ENCODE results near the gene CRCP. TPM values are rescaled to one million over a fixed set of nuclear protein-coding genes. Genes with fewer than 3 reads are reported as not detected.

The CRCP gene
- total and polyA plus RNA-seq, 2 of the 13 experiments (the other 11 are each of a cell fraction or from before 2014, with no cell fraction given), result 22.7 to 31.0 TPM

DNA sequence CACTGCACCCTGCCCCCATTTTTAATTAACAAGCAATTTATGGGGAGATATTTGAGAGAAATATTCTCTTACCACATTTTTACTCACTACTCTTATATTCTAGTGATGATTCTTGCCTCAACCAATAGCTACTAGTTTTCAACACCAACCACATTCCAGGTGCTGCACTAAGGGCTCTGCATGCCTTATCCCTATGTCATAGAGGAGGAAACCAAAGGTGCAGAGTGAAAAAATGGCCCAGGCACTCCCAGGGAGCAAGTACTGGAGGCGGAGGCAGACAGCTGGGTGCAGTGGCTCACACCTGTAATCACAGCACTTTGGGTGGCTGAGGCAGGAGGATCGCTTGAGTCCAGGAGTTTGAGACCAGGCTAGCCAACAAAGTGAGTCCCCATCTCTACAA lies 55.0 kb downstream of the CRCP start:
- Histone ChIP-seq H4K20me1 (ENCODE audit: insufficient read depth, low read length) (no peaks in the 10 kb centered on the region), H3K9me3 (ENCODE audit: low read length) (no peaks in the 10 kb centered on the region), H2AFZ (ENCODE audit: low read length) (no peak overlapping the region), H3K79me2 (ENCODE audit: insufficient read depth, low read length) (no peaks in the 10 kb centered on the region), H3K4me1 (ENCODE audit: insufficient read depth, low read length) (peaks cover 26% of the 10 kb centered on the region), H3K27me3 (ENCODE audit: control insufficient read depth in 1 of 2, insufficient read depth in 2 of 2, low read length in 2 of 2) (no peaks in the 10 kb centered on the region), H3K9ac (ENCODE audit: insufficient read depth, low read depth, low read length) (no peak overlapping the region), H3K27ac (ENCODE audit: extremely low read length, insufficient read depth, low read length) (no peak overlapping the region), H3K4me2 (ENCODE audit: low read depth, low read length) (peak overlapping the region; percentile 99), H3K36me3 (replicated peaks in 1 of 2; ENCODE audit: control insufficient read depth in 1 of 2, insufficient read depth in 2 of 2, low read length in 2 of 2) (no peaks in the 10 kb centered on the region), H3K4me3 (replicated peaks in 1 of 3; ENCODE audit: insufficient read depth in 1 of 3, low read depth in 2 of 3, low read length in 3 of 3) (no peak overlapping the region)
- DNase-seq (ENCODE audit: low spot score) (no peak), FAIRE-seq (no peak), ATAC-seq (peak; percentile 17; the same call in 2 of the 3 replicates)
- intact Hi-C loops (cut with micrococcal nuclease; ENCODE audit: unreplicated experiment), result no loop called here
- TF ChIP-seq, protein P1, sequence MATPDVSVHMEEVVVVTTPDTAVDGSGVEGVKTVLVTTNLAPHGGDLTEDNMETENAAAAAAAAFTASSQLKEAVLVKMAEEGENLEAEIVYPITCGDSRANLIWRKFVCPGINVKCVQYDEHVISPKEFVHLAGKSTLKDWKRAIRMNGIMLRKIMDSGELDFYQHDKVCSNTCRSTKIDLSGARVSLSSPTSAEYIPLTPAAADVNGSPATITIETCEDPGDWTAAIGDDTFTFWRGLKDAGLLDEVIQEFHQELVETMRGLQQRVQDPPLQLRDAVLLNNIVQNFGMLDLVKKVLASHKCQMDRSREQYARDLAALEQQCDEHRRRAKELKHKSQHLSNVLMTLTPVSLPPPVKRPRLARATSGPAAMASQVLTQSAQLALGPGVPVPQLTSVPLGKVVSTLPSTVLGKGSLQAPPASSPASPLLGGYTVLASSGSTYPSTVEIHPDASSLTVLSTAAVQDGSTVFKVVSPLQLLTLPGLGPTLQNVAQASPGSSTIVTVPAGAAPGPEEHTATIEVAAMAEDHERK (CRISPR knock-in tag; IDR thresholded peaks at IDR 0.05; ENCODE audit: low read depth), result no peak
- no peak for TF ChIP-seq MYNN (CRISPR knock-in tag; IDR thresholded peaks at IDR 0.05; ENCODE audit: low read depth)
- TF ChIP-seq, protein P2, sequence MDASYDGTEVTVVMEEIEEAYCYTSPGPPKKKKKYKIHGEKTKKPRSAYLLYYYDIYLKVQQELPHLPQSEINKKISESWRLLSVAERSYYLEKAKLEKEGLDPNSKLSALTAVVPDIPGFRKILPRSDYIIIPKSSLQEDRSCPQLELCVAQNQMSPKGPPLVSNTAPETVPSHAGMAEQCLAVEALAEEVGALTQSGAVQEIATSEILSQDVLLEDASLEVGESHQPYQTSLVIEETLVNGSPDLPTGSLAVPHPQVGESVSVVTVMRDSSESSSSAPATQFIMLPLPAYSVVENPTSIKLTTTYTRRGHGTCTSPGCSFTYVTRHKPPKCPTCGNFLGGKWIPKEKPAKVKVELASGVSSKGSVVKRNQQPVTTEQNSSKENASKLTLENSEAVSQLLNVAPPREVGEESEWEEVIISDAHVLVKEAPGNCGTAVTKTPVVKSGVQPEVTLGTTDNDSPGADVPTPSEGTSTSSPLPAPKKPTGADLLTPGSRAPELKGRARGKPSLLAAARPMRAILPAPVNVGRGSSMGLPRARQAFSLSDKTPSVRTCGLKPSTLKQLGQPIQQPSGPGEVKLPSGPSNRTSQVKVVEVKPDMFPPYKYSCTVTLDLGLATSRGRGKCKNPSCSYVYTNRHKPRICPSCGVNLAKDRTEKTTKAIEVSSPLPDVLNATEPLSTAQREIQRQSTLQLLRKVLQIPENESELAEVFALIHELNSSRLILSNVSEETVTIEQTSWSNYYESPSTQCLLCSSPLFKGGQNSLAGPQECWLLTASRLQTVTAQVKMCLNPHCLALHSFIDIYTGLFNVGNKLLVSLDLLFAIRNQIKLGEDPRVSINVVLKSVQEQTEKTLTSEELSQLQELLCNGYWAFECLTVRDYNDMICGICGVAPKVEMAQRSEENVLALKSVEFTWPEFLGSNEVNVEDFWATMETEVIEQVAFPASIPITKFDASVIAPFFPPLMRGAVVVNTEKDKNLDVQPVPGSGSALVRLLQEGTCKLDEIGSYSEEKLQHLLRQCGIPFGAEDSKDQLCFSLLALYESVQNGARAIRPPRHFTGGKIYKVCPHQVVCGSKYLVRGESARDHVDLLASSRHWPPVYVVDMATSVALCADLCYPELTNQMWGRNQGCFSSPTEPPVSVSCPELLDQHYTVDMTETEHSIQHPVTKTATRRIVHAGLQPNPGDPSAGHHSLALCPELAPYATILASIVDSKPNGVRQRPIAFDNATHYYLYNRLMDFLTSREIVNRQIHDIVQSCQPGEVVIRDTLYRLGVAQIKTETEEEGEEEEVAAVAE (CRISPR knock-in tag; IDR thresholded peaks at IDR 0.05; ENCODE audit: borderline replicate concordance), result no peak
- TF ChIP-seq MEIS2 (CRISPR knock-in tag; IDR thresholded peaks at IDR 0.05), result no peak
- TF ChIP-seq SP140L (CRISPR knock-in tag; IDR thresholded peaks at IDR 0.05; ENCODE audit: borderline replicate concordance), result no peak
- no peak for TF ChIP-seq ZNF749 (CRISPR knock-in tag; IDR thresholded peaks at IDR 0.05; ENCODE audit: borderline replicate concordance)
- no peak for TF ChIP-seq MAF1 (CRISPR knock-in tag; IDR thresholded peaks at IDR 0.05; ENCODE audit: borderline replicate concordance)
- TF ChIP-seq SNAI1 (CRISPR knock-in tag; IDR thresholded peaks at IDR 0.05; ENCODE audit: borderline replicate concordance), result no peak
- TF ChIP-seq LBX2 (CRISPR knock-in tag; IDR thresholded peaks at IDR 0.05; ENCODE audit: borderline replicate concordance), result no peak
- no TSS peak for BruUV-seq (replicated peaks)
- in situ Hi-C loops (cut with HindIII; ENCODE audit: extremely low pct_ligation_motif_present, low pct_unique_long_range_greater_than_20kb), result no loop called here
- ChIA-PET CTCF (ENCODE audit: low intra/inter-chr PET ratio, low total read pairs) (no interaction called here), POLR2A (interaction anchor here (0.8 to 1.3 kb wide), 4 partner anchors 13 to 94 kb away, joined by 3 to 5 read pairs (median 4); partner anchors contain the start of genes ASL and CRCP)
- WGBS (ENCODE audit: low lambda C conversion rate), result 60% methylated on average over 1 of the region's 2 CpGs

Data from HepG2 (cell line).